ENCODE data around the gene LRRC45. TPM values are rescaled to one million over a fixed set of nuclear protein-coding genes. Genes with fewer than 3 reads are reported as not detected.

Gene LRRC45
- total RNA-seq, 4 donors from 2014 or later, result 0.29 to 14.2 (median 5.3) TPM

DNA sequence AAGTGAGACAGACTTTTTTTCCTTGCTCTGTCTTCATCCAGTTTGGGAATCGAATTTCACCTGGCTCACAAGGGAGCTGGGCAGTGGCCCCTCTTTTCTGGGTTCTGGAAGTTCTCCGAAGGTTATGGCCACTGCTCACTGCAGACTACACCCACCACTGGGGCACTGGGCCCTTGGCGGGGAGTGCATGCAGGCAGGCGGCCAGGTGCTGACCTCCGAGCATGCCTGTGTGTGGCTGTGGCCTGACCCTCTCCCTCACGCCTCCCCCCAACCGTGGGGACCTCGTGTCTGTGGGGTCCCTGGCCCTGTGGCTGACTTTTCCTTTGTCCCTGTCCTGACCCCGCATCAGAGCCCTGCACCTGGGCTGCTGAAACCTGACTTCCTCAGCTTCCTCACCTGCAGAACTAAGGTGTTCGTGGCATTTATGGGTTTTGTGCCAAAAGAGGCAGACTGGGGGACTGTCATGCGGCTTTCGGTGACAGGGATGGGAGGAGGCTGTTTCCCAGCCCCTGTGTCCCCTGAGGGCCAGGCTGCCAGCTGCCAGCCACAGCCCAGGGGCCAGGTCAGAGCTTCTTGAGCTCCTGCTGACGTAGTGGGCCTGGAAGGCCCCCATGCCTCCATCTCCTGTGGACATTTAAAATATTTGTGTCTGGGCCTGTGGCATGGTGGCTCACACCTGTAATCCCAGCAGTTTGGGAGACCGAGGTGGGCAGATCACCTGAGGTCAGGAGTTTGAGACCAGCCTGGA is 24.2 kb upstream of the LRRC45 start:
- intact Hi-C loops (cut with DNase I; ENCODE audit: low total_unique reads), result no loop called here
- no peaks in the 10 kb centered on the region for H3K9me3 ChIP-seq
- DNase-seq, result no peak
- H3K36me3 ChIP-seq, result no peaks in the 10 kb centered on the region
- H3K4me1 ChIP-seq, result peaks cover 4 to 8% of the 10 kb centered on the region in 2 donors
- TF ChIP-seq CTCF (IDR thresholded peaks at IDR 0.05), result no peak
- no peak for TF ChIP-seq POLR2A (IDR thresholded peaks at IDR 0.05)
- H3K27me3 ChIP-seq, result no peaks in the 10 kb centered on the region
- H3K27ac ChIP-seq, result no peak overlapping the region
- no peak overlapping the region for H3K4me3 ChIP-seq

- Histone ChIP-seq H3K27ac (no peak overlapping the region), H3K4me1 (peaks cover 8 to 11% of the 10 kb centered on the region in 2 donors), H3K4me3 (no peak overlapping the region), H3K27me3 (no peaks in the 10 kb centered on the region), H3K36me3 (no peaks in the 10 kb centered on the region), H3K9me3 (no peaks in the 10 kb centered on the region)
- DNase-seq, result no peak
- no peak for TF ChIP-seq CTCF (IDR thresholded peaks at IDR 0.05)
- TF ChIP-seq POLR2A (IDR thresholded peaks at IDR 0.05), result no peak
- intact Hi-C loops (cut with DNase I; ENCODE audit: low total_unique reads), result no loop called here
Measured at GRCh38 chr17:81999587-81999975, 23.5 kb upstream of the LRRC45 start.

- Histone ChIP-seq H3K36me3 (no peaks in the 10 kb centered on the region), H3K9me3 (no peaks in the 10 kb centered on the region), H3K27ac (no peak overlapping the region), H3K27me3 (no peaks in the 10 kb centered on the region), H3K4me1 (peaks cover 8 to 15% of the 10 kb centered on the region in 2 donors), H3K4me3 (no peak overlapping the region)
- TF ChIP-seq CTCF (IDR thresholded peaks at IDR 0.05) (no peak), POLR2A (IDR thresholded peaks at IDR 0.05) (no peak)
- intact Hi-C loops (cut with DNase I; ENCODE audit: low total_unique reads), result no loop called here
- no peak for DNase-seq
Measured at GRCh38 chr17:81999976-82000802, 22.9 kb upstream of the LRRC45 start.

- Histone ChIP-seq H3K36me3 (no peaks in the 10 kb centered on the region), H3K27ac (no peak overlapping the region), H3K4me1 (peaks cover 8 to 15% of the 10 kb centered on the region in 2 donors), H3K4me3 (no peak overlapping the region), H3K9me3 (no peaks in the 10 kb centered on the region), H3K27me3 (no peaks in the 10 kb centered on the region)
- TF ChIP-seq CTCF (IDR thresholded peaks at IDR 0.05), result no peak
- no peak for TF ChIP-seq POLR2A (IDR thresholded peaks at IDR 0.05)
- DNase-seq, result no peak
- intact Hi-C loops (cut with DNase I; ENCODE audit: low total_unique reads), result no loop called here
Measured at GRCh38 chr17:82000803-82001570, 22.1 kb upstream of the LRRC45 start.

Measured in uterus (tissue), 4 donors.